Lower leg skin (tissue), 3 donors: ENCODE measurements around the gene STARD10.

Experiments
- POLR2A ChIP-seq, 2 donors: fragments of 450-650 bp; IDR thresholded peaks; one replicate each; pipeline ENCODE4 v1.6.1; 2016 to 2017; ENCODE audit warnings: antibody characterized with exemption in 2 of 2, mild to moderate bottlenecking in 1 of 2, moderate library complexity in 1 of 2
- TF ChIP-seq, protein P1 (sequence below), 3 donors: fragments of 450-650 bp; IDR thresholded peaks; one replicate each; pipeline ENCODE4 v1.5.1; 2016; ENCODE audit warnings: antibody characterized with exemption in 3 of 3, mild to moderate bottlenecking in 3 of 3, moderate library complexity in 2 of 3

DNA sequence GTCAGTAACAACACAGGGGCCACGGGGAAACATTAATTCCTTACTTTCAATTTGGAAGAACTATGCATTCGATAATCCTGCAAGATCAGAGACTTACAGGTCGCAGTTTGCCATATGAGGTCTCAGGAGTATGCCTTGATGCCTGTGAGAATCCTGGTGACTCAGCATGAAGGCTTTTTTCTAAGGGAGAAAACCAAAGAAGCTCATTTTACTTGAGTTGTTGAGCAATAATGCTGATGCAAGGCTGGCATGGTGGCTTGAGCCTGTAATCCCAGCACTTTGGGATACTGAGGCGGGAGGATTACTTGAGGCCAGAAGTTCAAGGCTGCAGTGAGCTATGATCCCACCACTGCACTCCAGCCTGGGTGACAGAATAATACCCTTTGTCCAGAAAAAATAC lies 46.9 kb upstream of the STARD10 start:
- no peak for TF ChIP-seq POLR2A (IDR thresholded peaks at IDR 0.05)
- TF ChIP-seq, protein P1, sequence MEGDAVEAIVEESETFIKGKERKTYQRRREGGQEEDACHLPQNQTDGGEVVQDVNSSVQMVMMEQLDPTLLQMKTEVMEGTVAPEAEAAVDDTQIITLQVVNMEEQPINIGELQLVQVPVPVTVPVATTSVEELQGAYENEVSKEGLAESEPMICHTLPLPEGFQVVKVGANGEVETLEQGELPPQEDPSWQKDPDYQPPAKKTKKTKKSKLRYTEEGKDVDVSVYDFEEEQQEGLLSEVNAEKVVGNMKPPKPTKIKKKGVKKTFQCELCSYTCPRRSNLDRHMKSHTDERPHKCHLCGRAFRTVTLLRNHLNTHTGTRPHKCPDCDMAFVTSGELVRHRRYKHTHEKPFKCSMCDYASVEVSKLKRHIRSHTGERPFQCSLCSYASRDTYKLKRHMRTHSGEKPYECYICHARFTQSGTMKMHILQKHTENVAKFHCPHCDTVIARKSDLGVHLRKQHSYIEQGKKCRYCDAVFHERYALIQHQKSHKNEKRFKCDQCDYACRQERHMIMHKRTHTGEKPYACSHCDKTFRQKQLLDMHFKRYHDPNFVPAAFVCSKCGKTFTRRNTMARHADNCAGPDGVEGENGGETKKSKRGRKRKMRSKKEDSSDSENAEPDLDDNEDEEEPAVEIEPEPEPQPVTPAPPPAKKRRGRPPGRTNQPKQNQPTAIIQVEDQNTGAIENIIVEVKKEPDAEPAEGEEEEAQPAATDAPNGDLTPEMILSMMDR (IDR thresholded peaks at IDR 0.05), result no peak
